ENCODE data around the gene RAPGEF3.

The RAPGEF3 gene

DNA sequence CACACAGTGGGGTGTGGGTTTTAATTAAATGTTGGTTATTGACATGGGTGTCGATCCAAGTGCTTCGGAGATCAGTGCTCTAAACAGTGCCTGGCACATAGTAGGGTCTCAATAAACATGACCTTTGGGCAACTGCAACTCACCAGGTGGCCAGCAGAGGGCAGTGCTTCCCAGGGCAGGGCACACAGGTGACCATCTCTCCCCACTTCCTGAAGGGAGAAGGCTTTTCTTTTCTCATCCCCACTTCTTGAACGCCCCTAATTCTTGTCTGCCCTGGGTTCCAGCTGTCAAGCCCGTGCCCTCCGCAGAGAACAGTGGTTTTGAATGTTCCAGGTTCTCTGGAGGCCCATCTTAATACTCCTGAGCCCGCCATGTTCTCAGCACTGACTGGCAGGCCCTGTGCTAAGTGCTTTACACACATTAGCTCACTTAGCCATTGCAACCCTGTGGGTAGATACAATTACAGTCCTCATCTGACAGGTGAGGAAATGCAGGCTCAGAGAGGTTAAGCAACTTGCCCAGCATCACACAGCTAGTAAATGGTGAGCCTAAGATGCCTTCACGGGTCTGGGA is 16.3 kb downstream of the RAPGEF3 start:
- peak; percentile 58 for DNase-seq (ENCODE audit: low spot score)

DNA sequence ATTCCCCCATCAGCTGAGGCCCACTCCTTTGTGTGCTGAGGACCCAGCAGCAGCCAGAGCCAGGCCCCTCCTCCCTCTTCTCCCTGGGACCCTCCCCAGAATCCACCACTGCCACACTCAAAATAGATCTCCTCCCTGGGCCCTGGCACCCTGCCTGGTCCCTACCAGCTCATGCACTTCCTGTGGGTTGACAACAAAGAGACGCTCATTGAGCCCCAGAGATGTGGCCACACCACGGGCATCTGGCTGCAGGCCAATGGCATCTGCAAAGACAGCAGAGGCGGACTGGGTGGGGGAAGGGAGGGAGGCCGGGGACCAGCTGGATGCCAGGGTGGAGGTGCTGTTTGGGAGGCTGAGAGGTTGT is 17.4 kb downstream of the RAPGEF3 start:
- no peak for DNase-seq (ENCODE audit: low spot score)

DNA sequence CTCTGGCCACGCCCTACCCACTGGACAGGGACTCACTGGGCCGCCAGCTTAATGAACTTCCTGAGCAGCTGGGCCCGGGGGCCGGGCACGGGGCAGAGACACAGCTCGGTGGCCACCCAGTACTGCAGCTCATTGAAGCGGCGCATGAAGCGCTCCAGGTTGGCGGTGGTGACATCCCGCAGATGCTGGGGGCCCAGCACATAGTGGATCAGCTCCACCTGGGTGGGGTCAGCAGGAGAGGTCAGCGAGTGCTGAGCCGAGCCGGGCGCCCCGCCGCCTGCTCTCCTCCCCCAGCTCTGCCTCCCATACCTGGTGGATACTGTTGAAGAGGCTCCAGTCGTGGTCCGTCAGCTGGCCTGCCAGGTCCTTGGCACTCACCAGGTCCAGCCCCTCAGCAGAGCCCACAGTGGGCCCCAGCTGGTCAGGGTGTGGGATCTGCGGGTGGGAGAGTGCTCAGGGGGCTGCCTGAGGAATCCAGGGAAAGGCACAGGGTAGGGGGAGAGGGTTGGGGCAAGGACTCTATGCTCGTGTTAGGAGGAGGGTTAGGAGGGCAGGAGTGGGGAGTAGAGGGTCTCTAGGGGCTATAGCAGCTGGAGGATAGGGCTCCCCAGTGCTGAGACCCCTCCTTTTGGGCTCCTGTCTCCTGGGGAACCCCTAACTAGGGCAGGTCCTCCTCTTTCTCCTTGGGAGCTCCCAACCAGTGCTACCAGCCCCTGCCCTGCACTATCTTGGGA is 17.9 kb downstream of the RAPGEF3 start:
- no peak for DNase-seq (ENCODE audit: low spot score)

DNA sequence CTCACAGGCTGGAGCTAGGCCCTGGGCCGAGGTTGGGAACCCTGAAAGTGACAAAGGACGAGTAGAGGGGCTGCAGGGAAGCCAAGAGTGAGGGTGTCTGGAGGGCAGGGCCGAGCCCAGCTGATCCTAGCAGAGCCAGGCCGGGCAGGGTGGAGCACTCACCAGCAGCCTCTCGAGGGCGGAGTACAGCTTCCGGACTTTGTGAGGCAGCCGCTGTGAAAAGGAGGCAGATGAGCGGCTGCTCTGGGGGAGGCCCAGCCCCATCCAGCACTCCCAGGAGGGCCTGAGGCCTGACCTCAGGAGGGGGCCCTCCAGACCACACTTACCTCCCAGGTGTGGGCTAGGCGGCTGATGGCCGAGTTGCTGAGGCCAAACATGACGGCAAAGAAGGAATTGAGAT is 18.7 kb downstream of the RAPGEF3 start:
- peak; percentile 57 for DNase-seq (ENCODE audit: low spot score)

DNA sequence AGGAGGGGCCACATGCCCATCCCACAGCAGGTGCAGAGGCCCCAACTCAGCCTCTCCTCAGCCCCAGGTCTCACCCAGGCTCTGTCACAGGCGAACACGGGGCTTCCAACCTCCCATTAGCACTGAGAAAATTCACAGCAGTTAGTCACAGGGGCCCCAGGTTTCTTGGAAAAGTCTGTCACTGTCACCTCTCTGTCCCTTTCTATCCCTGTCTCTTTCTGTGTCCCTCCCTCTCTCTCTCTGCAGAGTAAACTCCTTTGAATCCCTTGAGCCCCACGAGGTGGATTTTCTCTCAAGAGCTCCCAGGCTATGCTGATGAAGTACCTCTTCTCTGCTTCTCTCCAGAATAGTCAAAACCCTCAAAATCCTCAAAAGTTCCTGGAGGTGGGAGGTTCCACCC is 19.4 kb downstream of the RAPGEF3 start:
- DNase-seq (ENCODE audit: low spot score) = no peak

DNA sequence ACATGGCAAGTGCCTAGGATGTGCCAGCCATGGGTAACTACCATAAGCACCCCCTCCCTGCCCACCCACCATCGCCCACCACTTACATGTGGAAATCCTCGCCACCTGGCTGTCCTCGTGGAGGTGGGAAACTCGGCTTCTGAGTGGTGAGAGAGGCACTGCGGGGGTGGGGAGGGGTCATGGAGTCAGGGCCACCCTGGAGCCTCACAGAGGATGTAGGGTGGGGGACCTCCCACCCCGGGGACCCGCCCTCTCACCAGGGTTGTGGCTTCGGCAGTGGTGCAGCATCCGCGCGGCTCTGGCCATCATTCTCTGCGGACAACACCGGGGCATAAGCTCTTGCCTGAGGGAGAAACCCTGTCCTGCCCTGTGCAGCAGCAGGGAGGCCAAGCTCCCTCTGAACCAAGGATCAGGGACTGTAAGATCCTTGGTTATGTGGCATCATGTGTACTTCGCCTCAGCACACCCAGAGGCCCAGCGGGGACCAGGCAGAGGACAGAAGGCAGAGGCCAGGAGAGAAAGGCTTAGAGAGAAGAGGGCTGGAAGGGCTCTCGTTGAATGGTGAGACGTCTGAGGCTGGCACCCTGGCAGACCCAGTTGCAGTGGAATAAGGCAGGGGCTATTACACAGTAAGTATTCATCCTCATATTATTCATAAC is 20.6 kb downstream of the RAPGEF3 start:
- no peak for DNase-seq (ENCODE audit: low spot score)

DNA sequence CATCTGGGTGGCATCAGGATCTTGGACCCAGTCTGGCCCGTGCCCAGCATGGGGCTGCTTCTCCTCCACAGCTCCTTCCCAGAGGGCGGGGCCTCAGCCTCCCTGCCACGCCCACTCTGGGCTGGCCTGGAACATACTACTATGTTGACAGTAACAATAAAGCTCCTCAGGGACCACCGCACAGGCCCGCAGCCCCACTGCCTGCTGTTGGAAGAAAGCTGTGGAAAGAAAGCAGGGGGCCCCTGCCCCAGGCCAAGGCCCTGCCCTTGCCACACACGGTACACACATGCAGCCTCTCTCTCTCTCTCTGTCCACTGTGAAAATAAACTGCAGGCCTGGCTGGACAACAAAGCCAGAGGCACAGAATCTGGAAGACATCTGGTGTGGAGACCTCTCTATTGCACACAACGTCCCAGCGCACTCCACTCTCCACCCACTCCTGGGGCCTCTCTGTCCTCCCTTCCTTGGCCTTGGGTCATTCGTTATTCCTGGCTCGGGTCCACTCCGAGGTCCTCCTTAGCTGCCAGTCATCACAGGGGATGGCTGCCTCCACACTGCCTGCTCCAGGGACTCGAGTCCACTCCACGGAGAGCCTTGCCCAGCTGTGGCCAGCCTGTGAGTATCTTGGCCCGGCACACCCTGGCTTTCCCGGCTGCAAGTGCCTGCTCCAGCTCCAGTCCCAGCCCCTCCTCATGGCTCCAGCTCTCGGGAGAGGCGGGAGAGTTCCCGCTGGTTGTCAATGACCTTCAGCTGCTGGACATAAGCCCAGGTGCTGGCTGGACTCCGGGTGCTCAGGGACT is 21.6 kb downstream of the RAPGEF3 start:
- DNase-seq (ENCODE audit: low spot score) = peak; percentile 89

DNA sequence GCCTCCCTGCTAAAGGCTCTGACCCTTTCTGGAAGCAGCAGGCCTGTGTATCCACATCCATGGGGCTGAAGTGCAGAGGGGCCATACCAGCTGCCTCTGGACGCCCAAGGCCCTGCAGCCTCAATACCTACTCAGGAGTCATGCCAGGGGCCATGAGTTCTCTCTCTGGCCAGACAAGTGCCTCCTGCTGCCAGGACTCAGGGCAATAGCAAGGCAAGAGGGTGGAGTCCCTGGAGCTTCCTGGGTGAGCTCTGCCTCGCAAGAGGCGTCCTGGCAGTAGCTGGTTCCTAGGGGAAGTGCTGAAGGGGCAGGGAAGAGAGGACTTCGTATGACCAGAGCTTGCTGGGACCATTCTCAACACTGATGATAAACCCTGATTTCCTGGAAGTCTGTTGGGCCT is 22.5 kb downstream of the RAPGEF3 start:
- DNase-seq (ENCODE audit: low spot score) = no peak

DNA sequence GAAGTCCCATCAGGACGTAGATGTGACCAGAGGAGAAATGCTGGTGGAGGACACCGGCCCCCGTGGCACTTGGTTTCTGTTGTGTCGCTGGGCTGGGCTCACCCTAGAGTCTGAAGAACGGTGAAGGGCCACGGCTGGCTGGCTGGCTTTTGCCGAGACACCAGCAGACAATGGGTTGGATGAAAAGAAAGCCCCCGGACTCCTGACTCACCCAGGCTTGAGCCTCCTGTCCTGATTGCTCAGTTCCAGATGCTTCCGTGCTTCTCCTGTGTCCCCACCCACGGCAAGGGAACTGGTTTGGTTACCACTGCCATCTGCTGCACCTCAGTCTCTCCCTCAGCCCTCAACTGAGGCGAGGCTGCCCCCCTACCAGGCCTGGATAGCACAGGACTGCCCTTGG is 23.0 kb downstream of the RAPGEF3 start:
- DNase-seq (ENCODE audit: low spot score) = no peak

DNA sequence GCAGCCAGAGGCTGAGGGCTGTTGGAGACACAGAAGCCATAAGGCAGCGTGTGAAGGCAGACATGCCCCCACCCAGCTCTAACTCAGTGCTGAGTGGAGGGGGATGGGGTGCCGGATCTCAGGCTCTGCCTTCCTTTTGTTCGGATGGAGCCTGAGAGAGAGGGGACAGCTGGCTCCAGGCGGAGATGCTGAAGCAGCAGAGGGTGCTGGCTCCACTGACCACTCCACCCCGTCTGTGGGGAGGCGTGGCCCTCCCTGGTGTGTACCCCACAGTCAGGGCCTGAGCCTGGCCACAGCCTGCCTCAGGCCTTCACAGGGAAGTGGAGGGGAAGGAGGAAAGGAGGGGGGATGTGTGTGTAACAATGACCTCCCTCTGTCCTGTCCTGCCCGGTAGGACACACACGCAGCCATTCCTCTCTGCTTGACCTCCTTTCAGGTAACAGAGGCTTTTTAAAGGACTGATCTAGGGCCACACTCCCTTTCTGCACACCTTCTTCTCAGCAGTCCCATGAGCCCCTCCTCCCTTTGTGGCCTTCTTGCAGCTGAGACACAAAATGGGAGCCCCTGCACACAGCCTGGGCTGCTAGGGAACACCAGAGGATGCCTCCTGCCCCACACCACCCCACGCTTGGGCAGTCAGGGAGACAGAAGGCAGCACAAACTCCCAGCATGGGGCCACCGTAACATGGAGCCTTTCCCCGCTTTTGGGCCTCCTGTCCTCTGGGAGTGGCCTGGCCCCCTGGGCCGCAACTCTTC is 23.8 kb downstream of the RAPGEF3 start:
- DNase-seq (ENCODE audit: low spot score) = no peak

DNA sequence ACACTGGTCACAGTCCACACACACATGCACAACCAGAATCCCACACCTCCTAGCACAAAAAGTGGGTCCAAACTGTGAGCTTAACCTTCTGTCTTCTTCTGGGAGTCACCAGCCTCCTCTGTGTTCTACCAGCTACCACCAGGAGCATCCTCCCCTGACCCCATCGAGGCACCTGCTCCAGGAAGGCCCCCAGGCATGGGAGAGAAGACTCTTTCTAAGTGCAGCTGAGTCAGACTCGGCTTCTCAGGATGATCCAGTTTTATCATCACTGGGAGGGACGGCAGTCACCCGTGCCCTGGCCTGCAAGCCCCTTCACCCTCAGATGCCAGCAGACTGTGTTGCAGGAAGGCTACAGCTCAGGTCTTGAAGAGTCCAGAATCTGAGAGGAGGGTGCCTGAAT is 25.5 kb downstream of the RAPGEF3 start:
- no peak for DNase-seq (ENCODE audit: low spot score)

DNA sequence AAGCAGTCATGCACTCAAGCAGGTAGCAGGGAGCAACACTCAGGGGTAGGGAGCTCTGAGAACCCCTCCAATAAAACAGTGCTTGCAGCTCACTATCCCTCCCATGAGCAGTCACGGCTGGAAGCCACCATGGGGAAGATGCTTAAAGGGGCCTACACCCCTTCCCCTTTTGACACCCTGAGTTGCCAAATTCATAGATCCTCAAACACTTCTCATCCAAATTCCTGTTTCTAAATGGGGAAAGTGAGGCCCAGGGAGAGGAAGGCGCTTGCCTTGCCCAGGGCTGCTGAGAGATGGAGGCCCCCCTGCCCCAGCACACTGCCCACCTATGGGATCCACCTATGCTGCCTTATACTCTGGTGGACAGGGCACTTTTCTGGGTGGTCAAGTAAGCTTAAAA is 26.2 kb downstream of the RAPGEF3 start:
- DNase-seq (ENCODE audit: low spot score) = no peak

DNA sequence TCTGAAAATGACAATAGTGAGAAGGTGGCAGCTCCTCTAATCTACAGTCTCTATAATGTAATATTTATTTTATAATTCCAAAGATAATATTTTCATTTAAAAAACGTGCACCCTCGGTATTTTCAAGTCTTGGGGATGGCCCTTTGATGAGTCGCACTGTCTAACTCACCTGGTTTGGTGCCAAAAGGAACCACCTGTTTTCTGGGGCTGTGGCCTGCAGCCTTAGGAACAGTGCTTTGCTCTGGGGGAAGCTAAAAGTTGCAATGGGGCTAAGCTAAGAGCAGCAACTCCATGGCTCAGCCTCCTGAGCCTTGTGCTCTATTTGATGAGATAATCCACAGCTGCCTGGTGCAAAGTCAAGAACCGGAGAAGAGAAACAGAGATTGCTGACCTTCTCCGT is 27.0 kb downstream of the RAPGEF3 start:
- no peak for DNase-seq (ENCODE audit: low spot score)

DNA sequence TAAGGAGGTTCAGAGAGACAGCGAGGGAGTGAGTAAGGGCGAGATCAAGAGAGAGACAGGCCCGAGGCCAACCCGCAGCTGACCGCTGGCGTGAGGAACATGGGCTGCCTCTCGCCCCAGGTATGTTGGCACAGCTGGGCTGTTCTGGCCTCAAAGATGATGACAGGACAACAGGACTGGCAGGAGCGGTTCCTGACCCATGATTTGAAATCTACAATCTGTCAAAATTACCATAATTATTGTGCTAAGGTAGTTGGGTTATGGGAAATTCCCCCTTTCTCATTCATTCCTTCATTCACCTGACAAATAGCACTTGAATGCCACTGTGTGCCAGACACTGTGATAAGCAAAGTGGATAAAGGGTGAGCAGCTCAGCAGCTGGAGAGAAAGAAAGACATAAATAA is 28.3 kb downstream of the RAPGEF3 start:
- DNase-seq (ENCODE audit: low spot score) = peak; percentile 64

DNA sequence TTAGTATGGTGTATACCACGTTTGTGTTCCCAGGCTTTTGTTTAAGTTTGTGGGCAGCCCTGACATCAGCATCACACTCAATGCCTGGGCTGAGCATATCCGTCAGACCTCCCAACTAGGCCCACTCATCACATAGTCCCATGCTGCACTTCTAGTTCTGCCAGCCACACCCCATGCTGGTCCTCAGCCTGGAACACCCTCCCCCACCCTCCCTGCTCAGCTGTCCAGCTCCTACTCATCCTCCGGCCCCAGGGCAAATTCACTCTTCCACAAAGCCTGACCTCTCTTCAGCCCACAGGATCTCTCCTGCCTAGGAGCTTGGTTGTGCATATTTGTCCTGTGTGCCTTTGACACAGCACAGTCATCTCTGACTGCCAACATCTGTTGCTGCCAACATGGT is 29.4 kb downstream of the RAPGEF3 start:
- DNase-seq (ENCODE audit: low spot score) = peak; percentile 67

DNA sequence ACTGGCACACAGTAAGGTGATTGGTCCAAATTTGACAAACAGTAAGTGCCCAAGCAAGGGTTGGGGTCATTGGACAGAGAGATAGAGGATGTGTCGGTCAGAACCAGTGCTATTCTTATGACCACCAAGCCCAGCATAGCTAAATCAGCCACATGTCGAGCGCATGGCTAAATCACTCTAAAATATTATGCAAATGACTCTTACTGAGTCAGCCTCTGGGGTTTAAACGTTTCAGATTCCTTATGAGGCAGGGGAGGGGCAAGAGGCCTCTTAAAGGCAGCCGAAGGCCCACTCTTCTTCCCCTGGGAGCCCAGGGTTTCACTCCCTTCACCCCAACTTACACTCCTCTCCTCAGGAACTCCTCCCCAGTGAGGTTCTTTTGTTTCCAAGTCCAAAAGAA is 32.8 kb downstream of the RAPGEF3 start:
- DNase-seq (ENCODE audit: low spot score) = peak; percentile 88

DNA sequence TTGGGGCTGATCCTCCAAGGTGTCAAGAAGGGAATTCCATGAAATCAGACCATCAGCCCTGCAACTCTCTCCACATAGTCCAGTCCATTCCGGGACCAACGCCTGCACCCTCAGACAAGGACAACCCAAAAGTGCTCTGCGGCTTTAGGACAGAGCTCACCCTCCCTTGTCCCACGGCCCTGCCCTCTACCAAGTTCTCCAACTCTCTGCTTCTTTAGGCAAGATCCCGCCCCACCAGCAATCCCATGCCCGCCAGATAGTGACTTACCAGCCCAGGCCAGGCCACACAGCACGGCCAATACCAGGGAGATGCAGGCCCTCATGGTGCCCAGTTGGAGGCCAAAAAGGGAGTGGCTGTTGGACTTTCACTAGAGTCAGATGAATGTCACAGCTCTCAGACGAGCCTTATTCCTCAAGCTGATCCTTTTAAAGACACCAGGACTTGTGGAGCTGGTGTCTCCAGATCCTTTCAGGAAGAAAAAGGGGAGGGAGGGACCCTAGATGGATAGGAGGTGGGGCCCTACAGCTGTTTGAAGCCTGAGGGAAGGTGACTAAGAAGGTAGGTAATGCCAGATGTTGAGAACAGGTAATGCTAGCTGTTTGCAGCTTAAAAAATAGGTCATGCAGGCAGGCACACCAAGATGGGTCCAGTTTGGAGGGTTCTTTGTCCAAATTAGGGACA is 33.4 kb downstream of the RAPGEF3 start, which contains the start of gene ENDOU:
ENDOU (minus strand) TSS at position 400 of the 682 bp plus-strand sequence; CDS start at position 323, 77 bp downstream.
- DNase-seq (ENCODE audit: low spot score) = no peak

DNA sequence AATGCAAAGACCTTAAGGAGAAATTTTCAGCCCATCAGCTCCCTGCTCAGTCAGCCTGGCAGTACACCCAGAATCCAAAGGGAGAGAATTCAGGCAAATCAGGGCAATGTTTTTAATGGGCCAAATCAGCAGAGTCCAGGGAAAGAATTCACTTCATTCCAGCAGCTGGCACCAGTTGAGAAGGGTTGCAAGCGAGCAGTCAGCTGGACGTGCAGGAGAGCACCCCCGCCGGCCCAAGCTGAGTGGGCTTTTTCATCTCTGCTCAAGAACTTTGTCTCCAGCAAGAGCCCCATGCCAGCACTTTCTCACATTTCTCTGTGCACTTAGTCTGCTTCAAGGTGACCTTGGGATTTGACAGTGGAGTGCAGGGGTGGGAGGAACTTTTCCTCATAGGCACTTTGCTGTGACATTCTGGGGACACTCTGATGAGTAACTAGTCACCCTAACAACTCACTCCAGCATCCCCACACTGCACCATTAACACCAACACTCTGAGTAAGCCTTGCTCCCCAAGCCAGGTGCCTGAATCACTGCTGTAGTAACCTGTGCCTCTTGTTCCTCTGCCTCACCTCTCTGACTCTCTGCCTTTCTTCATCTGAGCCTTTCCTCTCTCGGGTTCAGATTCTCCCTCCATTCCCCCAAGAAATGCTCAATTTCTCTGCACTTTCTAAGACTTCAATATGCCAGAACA is 35.6 kb downstream of the RAPGEF3 start:
- DNase-seq (ENCODE audit: low spot score) = no peak

DNA sequence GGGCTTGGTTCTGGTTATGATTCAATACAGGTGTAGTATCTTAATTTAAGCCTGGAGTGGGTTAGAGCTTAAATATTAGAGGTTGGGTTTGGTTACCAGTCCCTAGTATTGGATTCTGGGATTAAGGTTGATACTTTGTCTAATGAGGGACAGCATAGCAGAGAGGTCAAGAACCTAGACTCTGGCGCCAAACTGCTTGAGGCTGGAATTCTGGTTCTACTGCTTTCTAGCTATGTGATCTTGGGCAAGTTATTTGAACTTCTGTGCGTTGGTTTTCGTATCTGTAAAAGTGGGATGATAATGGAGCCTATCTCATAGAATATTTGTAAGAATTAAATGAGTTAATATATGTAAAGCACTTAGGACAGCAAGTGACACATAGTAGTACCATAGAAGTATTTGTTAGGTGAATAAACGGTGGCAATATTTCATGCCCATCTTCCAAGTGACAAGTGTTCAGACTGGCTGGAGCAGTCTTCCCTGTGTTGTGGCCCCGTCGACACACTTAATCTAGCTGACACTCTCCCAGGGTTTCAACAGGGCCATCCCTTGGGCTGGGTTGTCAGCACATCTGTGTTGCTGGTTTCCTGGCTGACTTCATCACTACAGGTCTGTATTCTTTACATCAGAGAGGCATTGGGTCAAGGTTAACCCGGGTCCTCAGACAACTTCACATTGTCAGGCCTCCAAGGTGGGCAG is 36.4 kb downstream of the RAPGEF3 start:
- DNase-seq (ENCODE audit: low spot score) = no peak

DNA sequence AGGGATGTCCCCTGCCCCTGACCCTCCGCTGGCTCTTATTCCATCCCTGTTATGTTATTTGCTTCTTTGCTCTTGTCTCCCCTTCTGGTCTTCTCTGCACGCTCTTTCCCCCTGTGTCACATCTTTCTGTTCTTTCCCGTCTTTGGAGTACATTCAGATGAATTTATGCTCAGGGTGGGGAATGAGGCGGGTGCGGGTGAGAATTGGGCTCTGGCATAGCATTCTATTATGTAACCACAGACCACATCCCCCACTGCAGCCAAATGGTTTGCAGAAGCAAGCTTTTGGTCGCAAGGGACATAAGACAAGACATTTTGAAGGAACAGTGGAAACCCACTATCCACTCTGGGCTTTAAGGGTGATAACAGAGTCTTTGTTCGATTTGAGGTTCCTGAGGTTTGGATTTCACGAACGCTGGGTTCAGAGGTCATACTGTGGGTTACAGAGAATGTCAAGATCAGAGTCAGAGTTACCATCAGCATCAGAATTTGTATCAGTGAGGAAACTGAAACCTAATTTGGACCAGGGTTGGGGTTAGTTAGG is 37.2 kb downstream of the RAPGEF3 start:
- no peak for DNase-seq (ENCODE audit: low spot score)

Data from AG20443 (cell line).